ENCODE data around the gene TMEM163.

DNA sequence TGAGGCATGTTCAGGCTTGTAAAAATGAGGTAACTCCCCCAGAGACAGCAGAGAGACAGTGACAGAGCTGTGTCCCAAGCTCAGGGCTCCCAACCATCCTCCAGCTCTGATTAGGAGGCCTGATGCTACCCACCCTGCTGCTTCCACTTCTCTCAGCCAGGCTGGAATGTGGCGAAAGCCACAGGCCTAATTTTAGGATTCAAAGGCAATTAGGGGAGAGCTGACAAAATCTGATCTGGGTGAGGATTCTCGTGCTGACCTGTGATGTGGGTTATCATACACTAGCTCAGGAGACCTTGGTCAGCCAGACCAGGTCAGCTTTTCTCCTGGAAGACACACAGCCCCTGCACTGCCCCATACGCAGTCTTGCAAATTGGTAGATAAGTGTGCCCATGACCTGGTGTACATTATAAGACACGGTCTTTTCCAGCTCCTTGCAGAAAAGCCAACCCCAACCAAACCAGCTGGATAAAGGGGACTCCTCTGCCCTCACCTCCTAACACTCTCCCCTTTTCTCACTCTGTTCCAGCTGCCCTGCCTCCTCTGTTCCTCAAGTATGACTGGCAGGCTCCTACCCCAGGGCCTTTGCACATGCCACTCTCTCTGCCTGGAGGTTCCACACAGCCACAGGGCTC, 239.0 kb downstream of the TMEM163 start:
- TF ChIP-seq HDGF (IDR thresholded peaks at IDR 0.05; ENCODE audit: borderline replicate concordance): no peak
- no peak for TF ChIP-seq PKNOX1 (IDR thresholded peaks at IDR 0.05)
- no peak for TF ChIP-seq ELF4 (IDR thresholded peaks at IDR 0.05)
- no peak for TF ChIP-seq FOXM1 (IDR thresholded peaks at IDR 0.05; ENCODE audit: borderline replicate concordance)
- TF ChIP-seq FOXK2 (IDR thresholded peaks at IDR 0.05): no peak
- no peak for TF ChIP-seq ZNF384 (IDR thresholded peaks at IDR 0.05)
- TF ChIP-seq FOXA1 (IDR thresholded peaks at IDR 0.05): no peak
- no peak for TF ChIP-seq L3MBTL2 (conservative IDR thresholded peaks at IDR 0.05)
- no peak for TF ChIP-seq SUZ12 (IDR thresholded peaks at IDR 0.05)
- no peak for TF ChIP-seq NFRKB (IDR thresholded peaks at IDR 0.05)
- TF ChIP-seq SP1 (IDR thresholded peaks at IDR 0.05): no peak
- no peak for TF ChIP-seq CTBP1 (IDR thresholded peaks at IDR 0.05; ENCODE audit: borderline replicate concordance)

All from HEK293T (cell line).